Stimulated activated naive B cell treated with anti-CD40 and anti-IgM and Interleukin-4, amounts not matched to agents 10 μg/mL and 1 μg/mL and 100 μg/mL, for 72 hours (primary cell): ENCODE measurements around the gene NDUFA13.
A peak's percentile ranks its signal among the peaks of the same experiment; 100 is the strongest.
"Not testable (repeated sequence)": the region's sequence is repeated elsewhere in the genome, so short reads cannot be mapped to it uniquely, and the experiment has no call there.

Source experiments
- ATAC-seq, 2 donors: fragments of 150-1000 bp; cut with Tn5 transposase; replicated peaks; 2 replicates each; pipeline ENCODE4 v1.10.0; 2021; ENCODE audit warnings: moderate library complexity in 1 of 2
- DNase-seq: peaks from one replicate; pipeline ENCODE4 v3.0.0; 2021
- H3K27ac Mint-ChIP-seq: one replicate; pipeline ENCODE4 v1.8.0; 2022; ENCODE audit warnings: mild to moderate bottlenecking, mixed read lengths
- H3K27me3 Mint-ChIP-seq, 2 donors: one replicate each; pipeline ENCODE4 v1.8.0; 2022; ENCODE audit warnings: mixed read lengths in 2 of 2
- H3K36me3 Mint-ChIP-seq, 2 donors: one replicate each; pipeline ENCODE4 v1.8.0; 2022; ENCODE audit warnings: mixed read lengths in 2 of 2, mild to moderate bottlenecking in 1 of 2
- H3K4me1 Mint-ChIP-seq, 2 donors: one replicate each; pipeline ENCODE4 v1.8.0; 2022; ENCODE audit warnings: mixed read lengths in 2 of 2, mild to moderate bottlenecking in 1 of 2
- H3K4me3 Mint-ChIP-seq, 2 donors: one replicate each; pipeline ENCODE4 v1.8.0; 2022; ENCODE audit warnings: mild to moderate bottlenecking in 2 of 2, mixed read lengths in 2 of 2, moderate library complexity in 1 of 2
- H3K9me3 Mint-ChIP-seq, 2 donors: one replicate each; pipeline ENCODE4 v1.8.0; 2022; ENCODE audit warnings: mixed read lengths in 2 of 2, mild to moderate bottlenecking in 1 of 2

Gene NDUFA13

GRCh38 chr19:19515642-19516519 lies at the start of gene NDUFA13:
TSS of gene NDUFA13 (plus strand) at chr19:19516225. CDS start at chr19:19516239, 14 bp downstream.
- H3K4me1 Mint-ChIP-seq = peaks cover 12 to 39% of the 10 kb centered on the region in 2 donors
- H3K27ac Mint-ChIP-seq = peak within 1 kb of the TSS; percentile 95
- no peaks in the 10 kb centered on the region for H3K27me3 Mint-ChIP-seq
- ATAC-seq (peak; percentile 96 to 97), DNase-seq (peak; percentile 93)
- H3K9me3 Mint-ChIP-seq = no peaks in the 10 kb centered on the region
- peaks cover 21 to 29% of the 10 kb centered on the region in 2 donors for H3K36me3 Mint-ChIP-seq
- H3K4me3 Mint-ChIP-seq = peak within 1 kb of the TSS; percentile 89 to 97

- H3K36me3 Mint-ChIP-seq = peaks cover 46 to 81% of the 10 kb centered on the region in 2 donors
- no peak overlapping the region for H3K4me3 Mint-ChIP-seq
- peaks cover 32 to 48% of the 10 kb centered on the region in 2 donors for H3K4me1 Mint-ChIP-seq
- no peak for DNase-seq
- no peak for ATAC-seq
- H3K9me3 Mint-ChIP-seq = peaks cover 7 to 15% of the 10 kb centered on the region in 2 donors
- H3K27ac Mint-ChIP-seq = peak overlapping the region; percentile 53
- H3K27me3 Mint-ChIP-seq = no peaks in the 10 kb centered on the region
These were observed 47.5 kb upstream of the NDUFA13 start for GRCh38 chr19:19468424-19469050.

GRCh38 chr19:19470579-19470978 lies 45.4 kb upstream of the NDUFA13 start:
- no peak overlapping the region for H3K4me3 Mint-ChIP-seq
- H3K36me3 Mint-ChIP-seq = peaks cover 34 to 79% of the 10 kb centered on the region in 2 donors
- no peak for ATAC-seq
- no peaks in the 10 kb centered on the region for H3K27me3 Mint-ChIP-seq
- no peak for DNase-seq
- peaks cover 40 to 46% of the 10 kb centered on the region in 2 donors for H3K4me1 Mint-ChIP-seq
- H3K9me3 Mint-ChIP-seq = peaks cover 7 to 15% of the 10 kb centered on the region in 2 donors
- H3K27ac Mint-ChIP-seq = peak overlapping the region; percentile 38

- Mint-ChIP-seq H3K4me3 (no peak overlapping the region), H3K27me3 (no peaks in the 10 kb centered on the region), H3K4me1 (peaks cover 46 to 52% of the 10 kb centered on the region in 2 donors), H3K36me3 (peaks cover 23 to 79% of the 10 kb centered on the region in 2 donors), H3K9me3 (peaks cover 7 to 9% of the 10 kb centered on the region in 2 donors), H3K27ac (peak overlapping the region; percentile 73)
- ATAC-seq (peak; percentile 47 to 56), DNase-seq (no peak)
These were observed 44.3 kb upstream of the NDUFA13 start for GRCh38 chr19:19471682-19472081.

DNA sequence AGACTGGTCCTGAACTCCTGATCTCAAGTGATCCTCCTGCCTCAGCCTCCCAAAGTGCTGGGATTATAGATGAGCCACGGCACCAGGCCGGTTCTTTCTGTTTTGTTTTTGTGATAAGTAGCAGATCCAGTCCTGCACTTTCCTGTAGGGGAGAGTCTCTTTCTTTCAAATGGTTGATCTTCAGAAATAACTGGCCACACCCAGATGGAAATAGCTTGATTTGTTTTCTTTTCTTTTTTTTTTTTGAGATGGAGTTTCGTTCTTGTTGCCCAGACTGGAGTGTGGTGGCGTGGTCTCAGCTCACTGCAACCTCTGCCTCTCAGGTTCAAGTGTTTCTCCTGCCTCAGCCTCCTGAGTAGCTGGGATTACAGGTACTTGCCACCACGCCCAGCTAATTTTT lies 43.9 kb upstream of the NDUFA13 start:
- not testable (repeated sequence) for ATAC-seq, H3K4me3 Mint-ChIP-seq, H3K9me3 Mint-ChIP-seq, H3K27me3 Mint-ChIP-seq, DNase-seq
- Mint-ChIP-seq H3K36me3 (peaks cover 19 to 78% of the 10 kb centered on the region in 2 donors), H3K4me1 (peaks cover 49 to 56% of the 10 kb centered on the region in 2 donors), H3K27ac (peak overlapping the region; percentile 73)

DNA sequence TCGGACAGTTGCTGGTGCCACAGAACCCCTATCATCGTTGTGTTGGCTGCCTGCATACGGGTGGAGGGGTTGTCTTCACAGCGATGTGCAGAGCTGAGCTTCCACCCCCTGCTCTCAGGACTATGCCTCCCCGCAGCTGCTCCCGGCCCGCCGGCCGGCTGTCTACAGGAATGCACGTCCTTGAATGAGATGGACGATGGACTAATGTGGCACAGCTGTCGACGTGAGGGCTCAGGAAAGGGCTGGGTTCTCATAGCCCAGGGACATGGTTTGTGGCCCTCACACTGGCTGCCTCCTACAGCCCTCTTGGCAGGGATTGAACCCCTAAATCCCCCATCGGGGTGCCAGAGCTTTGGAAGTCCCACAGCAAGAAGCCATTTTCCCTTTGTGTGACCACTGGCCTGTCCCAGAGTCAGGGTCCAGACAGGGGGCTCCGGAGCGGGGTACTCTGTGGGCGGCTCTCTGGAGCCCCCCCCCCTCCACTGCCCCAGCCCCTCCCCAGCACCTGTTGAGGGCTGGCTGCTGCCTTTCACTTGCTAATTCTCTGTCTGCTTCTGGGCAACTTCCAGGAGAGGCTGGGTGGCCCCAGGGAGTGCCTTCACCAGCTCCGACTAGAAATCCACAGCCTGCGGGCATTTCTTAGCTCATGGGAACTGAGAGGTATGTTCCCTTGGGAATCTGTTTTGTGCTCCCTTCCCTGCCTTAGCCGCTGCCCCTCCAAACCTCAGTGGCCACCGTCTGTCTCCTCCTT lies 40.8 kb upstream of the NDUFA13 start:
- Mint-ChIP-seq H3K27me3 (no peaks in the 10 kb centered on the region), H3K36me3 (peaks cover 6 to 61% of the 10 kb centered on the region in 2 donors), H3K27ac (no peak overlapping the region), H3K4me1 (peaks cover 51 to 63% of the 10 kb centered on the region in 2 donors), H3K9me3 (no peaks in the 10 kb centered on the region), H3K4me3 (no peak overlapping the region)
- ATAC-seq (no peak), DNase-seq (no peak)

GRCh38 chr19:19475849-19476828 lies 39.9 kb upstream of the NDUFA13 start:
- no peak for DNase-seq
- ATAC-seq = no peak
- peaks cover 10 to 55% of the 10 kb centered on the region in 2 donors for H3K36me3 Mint-ChIP-seq
- H3K4me3 Mint-ChIP-seq = peak overlapping the region in 1 of 2 donors; percentile 17
- peak overlapping the region; percentile 76 for H3K27ac Mint-ChIP-seq
- H3K27me3 Mint-ChIP-seq = no peaks in the 10 kb centered on the region
- H3K9me3 Mint-ChIP-seq = no peaks in the 10 kb centered on the region
- peaks cover 48 to 63% of the 10 kb centered on the region in 2 donors for H3K4me1 Mint-ChIP-seq

GRCh38 chr19:19477705-19478383 lies 38.2 kb upstream of the NDUFA13 start:
- ATAC-seq = no peak
- no peak for DNase-seq
- Mint-ChIP-seq H3K27me3 (no peaks in the 10 kb centered on the region), H3K36me3 (peaks cover 12 to 47% of the 10 kb centered on the region in 2 donors), H3K4me1 (peaks cover 43 to 56% of the 10 kb centered on the region in 2 donors), H3K4me3 (no peak overlapping the region), H3K27ac (peak overlapping the region; percentile 56), H3K9me3 (no peaks in the 10 kb centered on the region)

GRCh38 chr19:19480688-19481087 lies 35.3 kb upstream of the NDUFA13 start:
- Mint-ChIP-seq H3K4me3 (no peak overlapping the region), H3K27ac (peak overlapping the region; percentile 37), H3K27me3 (no peaks in the 10 kb centered on the region), H3K4me1 (peaks cover 39 to 59% of the 10 kb centered on the region in 2 donors), H3K9me3 (no peaks in the 10 kb centered on the region), H3K36me3 (peaks cover 15 to 40% of the 10 kb centered on the region in 2 donors)
- DNase-seq = no peak
- no peak for ATAC-seq

DNA sequence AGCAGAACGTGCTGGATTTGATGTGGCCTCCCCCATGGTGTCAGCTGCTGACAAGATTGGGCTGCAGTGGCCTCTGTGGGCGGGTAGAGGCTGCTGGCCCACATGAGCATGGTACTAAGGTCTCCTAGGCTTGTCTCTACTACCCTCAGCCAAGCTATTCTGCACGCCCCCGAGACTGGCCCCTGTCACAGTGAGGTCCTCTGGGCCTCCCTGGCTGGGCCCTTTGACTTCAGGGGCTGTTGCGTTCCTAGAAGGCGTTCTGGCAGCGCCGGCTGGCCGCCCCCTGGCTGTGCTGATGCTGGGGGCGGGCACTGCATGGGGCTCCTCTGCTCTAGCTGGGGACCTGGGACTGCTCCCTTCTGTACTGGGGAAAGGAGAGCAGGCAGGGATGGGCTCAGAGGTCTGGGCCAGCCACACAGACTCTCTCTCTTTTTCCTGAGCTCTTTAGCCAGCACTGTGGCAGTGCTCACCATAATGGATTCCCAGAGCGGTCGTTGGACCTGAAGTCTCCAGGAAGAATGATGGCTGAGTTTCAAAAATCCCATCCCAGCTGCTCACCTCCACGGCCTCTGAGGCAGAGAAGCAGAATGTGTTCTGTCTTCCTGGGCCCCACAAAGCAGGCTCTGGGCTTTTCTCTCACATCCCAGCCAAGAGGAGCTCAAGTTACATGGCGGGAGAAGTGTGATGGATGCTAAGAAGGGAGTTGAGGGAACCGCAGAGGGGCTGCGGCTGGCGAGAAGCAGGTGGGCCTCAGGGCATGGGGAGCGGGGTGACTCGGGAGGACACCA lies 33.0 kb upstream of the NDUFA13 start:
- ATAC-seq = no peak
- DNase-seq = no peak
- no peaks in the 10 kb centered on the region for H3K27me3 Mint-ChIP-seq
- H3K4me3 Mint-ChIP-seq = no peak overlapping the region
- H3K36me3 Mint-ChIP-seq = peaks cover 17 to 27% of the 10 kb centered on the region in 2 donors
- peak overlapping the region; percentile 14 for H3K27ac Mint-ChIP-seq
- peaks cover 34 to 53% of the 10 kb centered on the region in 2 donors for H3K4me1 Mint-ChIP-seq
- H3K9me3 Mint-ChIP-seq = no peaks in the 10 kb centered on the region

DNA sequence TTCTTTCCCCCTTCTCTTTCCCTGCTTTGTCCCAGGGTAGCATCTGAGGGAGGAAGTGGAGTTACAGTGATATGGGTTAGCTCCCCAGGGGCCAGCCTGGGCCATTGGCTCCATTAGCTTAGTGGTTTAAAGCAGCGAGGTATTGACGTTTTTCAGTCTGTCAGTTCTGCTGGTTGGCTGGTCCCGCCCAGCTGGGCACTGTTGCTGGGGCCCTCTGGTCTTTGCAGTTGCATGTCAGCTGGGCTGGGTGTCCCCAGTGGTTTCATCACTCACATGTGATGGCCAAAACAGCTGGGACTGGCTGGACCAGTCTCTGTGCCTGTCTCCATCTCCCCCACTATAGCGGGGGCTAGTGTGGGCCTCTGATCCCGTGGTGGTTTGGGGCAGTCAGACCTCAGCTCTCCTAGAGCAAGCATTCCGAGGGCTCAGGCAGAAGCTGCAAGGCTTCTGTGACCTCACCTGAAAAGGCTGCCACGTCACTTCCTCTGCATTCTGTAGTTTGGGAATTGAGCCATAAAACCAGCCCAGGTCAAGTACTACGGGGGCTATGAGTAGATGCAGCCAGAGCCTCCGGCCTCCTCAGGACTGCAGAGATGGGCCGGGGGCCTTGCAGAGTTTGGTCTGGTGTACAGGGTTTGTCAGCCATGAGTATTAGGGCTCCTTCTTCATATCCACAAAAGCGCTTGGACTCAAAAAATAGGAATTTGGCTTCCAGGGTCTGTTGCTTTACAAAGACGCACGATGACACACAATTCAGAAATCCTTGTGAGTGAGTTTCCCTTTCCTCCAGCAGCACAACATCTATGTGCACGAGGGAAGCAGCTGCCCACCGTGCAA lies 30.6 kb upstream of the NDUFA13 start:
- Mint-ChIP-seq H3K27me3 (no peaks in the 10 kb centered on the region), H3K4me1 (peaks cover 54 to 72% of the 10 kb centered on the region in 2 donors), H3K9me3 (no peaks in the 10 kb centered on the region), H3K36me3 (peaks cover 17 to 28% of the 10 kb centered on the region in 2 donors), H3K4me3 (peak overlapping the region; percentile 27 to 32), H3K27ac (peak overlapping the region; percentile 90)
- DNase-seq (peak; percentile 61), ATAC-seq (peak; percentile 82 to 87)

- no peak for DNase-seq
- H3K27ac Mint-ChIP-seq = no peak overlapping the region
- peaks cover 17 to 33% of the 10 kb centered on the region in 2 donors for H3K36me3 Mint-ChIP-seq
- H3K27me3 Mint-ChIP-seq = no peaks in the 10 kb centered on the region
- ATAC-seq = no peak
- peaks cover 53 to 71% of the 10 kb centered on the region in 2 donors for H3K4me1 Mint-ChIP-seq
- H3K9me3 Mint-ChIP-seq = no peaks in the 10 kb centered on the region
- H3K4me3 Mint-ChIP-seq = no peak overlapping the region
These were observed 30.1 kb upstream of the NDUFA13 start for GRCh38 chr19:19485998-19486290.
